H9 (cell line): ENCODE results near the gene NUP43. TPM values are rescaled to one million over a fixed set of nuclear protein-coding genes. Genes with fewer than 3 reads are reported as not detected.

Experiments used
- DNase-seq: peaks from one replicate; pipeline ENCODE4 v3.0.0-alpha.2; 2017
- H2AFZ ChIP-seq: one replicate; pipeline ENCODE4 v1.6.1; 2013; ENCODE audit warnings: mild to moderate bottlenecking, low read length, control low read depth, moderate library complexity
- H2AK5ac ChIP-seq: 2 replicates; pipeline ENCODE4 v1.6.1; 2013; ENCODE audit warnings: low read length, control low read depth, mixed read lengths; ENCODE audit not compliant: insufficient read length
- H2BK120ac ChIP-seq: one replicate; pipeline ENCODE4 v1.6.1; 2013; ENCODE audit warnings: low read depth, mild to moderate bottlenecking, low read length, control low read depth, inconsistent platforms; ENCODE audit not compliant: poor library complexity, severe bottlenecking
- H2BK12ac ChIP-seq: 2 replicates; pipeline ENCODE4 v1.6.1; 2013; ENCODE audit warnings: low read length, control low read depth, mixed read lengths, low read depth; ENCODE audit not compliant: insufficient read length
- H2BK15ac ChIP-seq: 2 replicates; pipeline ENCODE4 v1.6.1; 2013; ENCODE audit warnings: low read depth, low read length, control low read depth
- H2BK20ac ChIP-seq: one replicate; pipeline ENCODE4 v1.6.1; 2013; ENCODE audit warnings: low read depth, mild to moderate bottlenecking, low read length, control low read depth, inconsistent platforms; ENCODE audit not compliant: poor library complexity, severe bottlenecking
- H2BK5ac ChIP-seq: 2 replicates; pipeline ENCODE4 v1.6.1; 2013; ENCODE audit warnings: low read length, control low read depth, mixed read lengths; ENCODE audit not compliant: insufficient read length
- H3K14ac ChIP-seq: 2 replicates; pipeline ENCODE4 v1.6.1; 2013; ENCODE audit warnings: low read length, control low read depth; ENCODE audit not compliant: insufficient read depth
- H3K18ac ChIP-seq: 2 replicates; pipeline ENCODE4 v1.6.1; 2013; ENCODE audit warnings: low read depth, mild to moderate bottlenecking, mixed read lengths, low read length, control low read depth; ENCODE audit not compliant: insufficient read length
- H3K23ac ChIP-seq: 2 replicates; pipeline ENCODE4 v1.6.1; 2013; ENCODE audit warnings: low read length, control low read depth, mixed read lengths, low read depth; ENCODE audit not compliant: insufficient read length
- H3K23me2 ChIP-seq: 2 replicates; pipeline ENCODE4 v1.6.1; 2013; ENCODE audit warnings: low read depth, mild to moderate bottlenecking, mixed read lengths, low read length, control low read depth; ENCODE audit not compliant: insufficient read length, poor library complexity, severe bottlenecking
- H3K27ac ChIP-seq: 2 replicates; pipeline ENCODE4 v1.5.1; 2013; ENCODE audit warnings: low read length, control low read depth, mixed read lengths, low read depth; ENCODE audit not compliant: insufficient read length
- H3K27me3 ChIP-seq: 2 replicates; pipeline ENCODE4 v1.6.1; 2013; ENCODE audit warnings: low read length, control low read depth, inconsistent platforms; ENCODE audit not compliant: insufficient read depth
- H3K4ac ChIP-seq: 2 replicates; pipeline ENCODE4 v1.6.1; 2013; ENCODE audit warnings: low read depth, mild to moderate bottlenecking, control low read depth, inconsistent platforms, low read length, moderate library complexity
- H3K4me1 ChIP-seq: 2 replicates; pipeline ENCODE4 v1.6.1; 2013; ENCODE audit warnings: low read length, control low read depth, inconsistent platforms; ENCODE audit not compliant: insufficient read depth
- H3K4me2 ChIP-seq: 2 replicates; pipeline ENCODE4 v1.6.1; 2013; ENCODE audit warnings: low read length, control low read depth, mixed read lengths; ENCODE audit not compliant: insufficient read length, insufficient read depth
- H3K56ac ChIP-seq: 2 replicates; pipeline ENCODE4 v1.6.1; 2013; ENCODE audit warnings: low read depth, mild to moderate bottlenecking, mixed read lengths, low read length, control low read depth; ENCODE audit not compliant: insufficient read length
- H3K79me1 ChIP-seq: 2 replicates; pipeline ENCODE4 v1.6.1; 2013; ENCODE audit warnings: low read depth, mild to moderate bottlenecking, moderate library complexity, low read length, control low read depth, inconsistent platforms; ENCODE audit not compliant: insufficient read depth, poor library complexity, severe bottlenecking
- H3K79me2 ChIP-seq: 2 replicates; pipeline ENCODE4 v1.6.1; 2013; ENCODE audit warnings: low read length, control low read depth, inconsistent platforms; ENCODE audit not compliant: insufficient read depth
- H3K9ac ChIP-seq: 2 replicates; pipeline ENCODE4 v1.6.1; 2013; ENCODE audit warnings: low read length, control low read depth, mixed read lengths; ENCODE audit not compliant: insufficient read length; ENCODE audit errors: extremely low read depth
- H3K9me3 ChIP-seq: one replicate; pipeline ENCODE4 v1.6.1; 2013; ENCODE audit warnings: low read depth, low read length, inconsistent platforms; ENCODE audit not compliant: control insufficient read depth
- H3T11ph ChIP-seq: one replicate; pipeline ENCODE4 v1.6.1; 2013; ENCODE audit warnings: mild to moderate bottlenecking, low read length, control low read depth, inconsistent platforms
- H4K20me1 ChIP-seq: one replicate; pipeline ENCODE4 v1.6.1; 2013; ENCODE audit not compliant: control insufficient read depth, insufficient read length, insufficient read depth
- H4K5ac ChIP-seq: 2 replicates; pipeline ENCODE4 v1.6.1; 2013; ENCODE audit warnings: low read depth, mild to moderate bottlenecking, mixed read lengths, low read length, control low read depth; ENCODE audit not compliant: insufficient read length
- H4K8ac ChIP-seq: replicated peaks from 2 replicates; pipeline ENCODE4 v1.6.1; 2013; ENCODE audit warnings: low read length, control low read depth, mixed read lengths, low read depth; ENCODE audit not compliant: insufficient read length
- H4K91ac ChIP-seq: 2 replicates; pipeline ENCODE4 v1.6.1; 2013; ENCODE audit warnings: low read depth, mild to moderate bottlenecking, moderate library complexity, mixed read lengths, low read length, control low read depth; ENCODE audit not compliant: insufficient read length
- H3K27ac Mint-ChIP-seq, 3 experiments: 2 replicates in 2 of 3; 3 replicates in 1 of 3; pipeline ENCODE4 v1.8.0; 2020 to 2021; ENCODE audit warnings: mixed read lengths in 3 of 3, mild to moderate bottlenecking in 1 of 3, moderate library complexity in 1 of 3
- H3K27me3 Mint-ChIP-seq: 2 replicates; pipeline ENCODE4 v1.8.0; 2021; ENCODE audit warnings: low read depth, mild to moderate bottlenecking, moderate library complexity, mixed read lengths
- H3K36me3 Mint-ChIP-seq, 3 experiments: 2 replicates in 2 of 3; 3 replicates in 1 of 3; pipeline ENCODE4 v1.8.0; 2020 to 2021; ENCODE audit warnings: low read depth in 3 of 3, mixed read lengths in 3 of 3; ENCODE audit not compliant: insufficient read depth in 1 of 3
- H3K4me1 Mint-ChIP-seq, 2 experiments: 2 replicates each; pipeline ENCODE4 v1.8.0; 2020; ENCODE audit warnings: mixed read lengths in 2 of 2
- H3K4me3 Mint-ChIP-seq, 2 experiments: 2 replicates in 1 of 2; 3 replicates in 1 of 2; pipeline ENCODE4 v1.8.0; 2020 to 2021; ENCODE audit warnings: mild to moderate bottlenecking in 2 of 2, mixed read lengths in 2 of 2, moderate library complexity in 1 of 2
- H3K9me3 Mint-ChIP-seq, 2 experiments: 2 replicates in 1 of 2; 3 replicates in 1 of 2; pipeline ENCODE4 v1.8.0; 2020; ENCODE audit warnings: mild to moderate bottlenecking in 2 of 2, mixed read lengths in 2 of 2, moderate library complexity in 1 of 2
- CTCF ChIP-seq: fragments of 200-600 bp; sonication (generic); conservative IDR thresholded peaks from 3 replicates; pipeline ENCODE4 v1.8.0; 2021; ENCODE audit warnings: antibody characterized with exemption, mild to moderate bottlenecking
- WGBS: extraction: QIAGEN DNeasy Blood & Tissue Kit; methylation state at CpG from one replicate; pipeline ENCODE4 v1.1.7; 2013; ENCODE audit warnings: missing lambda C conversion rate, low lambda C conversion rate, mixed read lengths; ENCODE audit not compliant: insufficient read length; ENCODE audit errors: extremely low coverage; 5-methylcytosine and 5-hydroxymethylcytosine counted together
- total RNA-seq: library from RNA; stranded (reverse); gene quantifications from 2 replicates; pipeline ENCODE4 v1.2.1, GENCODE V29; 2021

Gene NUP43
- total RNA-seq, 1 experiment from 2014 or later, result 92.1 TPM

DNA sequence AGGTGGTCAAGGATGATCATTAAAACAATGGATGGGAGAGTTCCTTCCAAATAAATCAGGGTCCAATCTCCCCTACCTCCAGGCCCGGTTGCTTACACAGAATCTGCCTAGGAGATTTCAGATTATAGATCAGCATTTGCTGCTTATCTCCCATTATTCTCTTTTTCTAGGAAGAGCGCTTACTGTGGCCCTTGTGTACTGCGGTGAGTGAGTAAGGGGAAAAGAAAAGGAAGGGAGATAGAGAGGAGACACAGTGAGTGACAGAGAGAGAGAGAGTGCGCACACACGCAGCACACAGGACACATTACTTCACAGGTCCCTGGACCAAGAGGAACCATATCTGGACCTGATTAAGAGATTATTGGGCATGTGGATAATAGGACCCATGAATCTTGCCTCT, 34.6 kb downstream of the NUP43 start:
- H3K27me3 Mint-ChIP-seq, result no peaks in the 10 kb centered on the region
- peaks cover 0 to 11% (median 5%) of the 10 kb centered on the region in 3 experiments; a peak in 3 of 7 replicates for H3K36me3 Mint-ChIP-seq
- H2BK12ac ChIP-seq, result no peak overlapping the region
- H2BK120ac ChIP-seq, result no peak overlapping the region
- no peak overlapping the region for H2AK5ac ChIP-seq
- H3K27ac Mint-ChIP-seq, result peak overlapping the region in 2 of 3 experiments; percentile 49 to 63; a peak in 2 of 7 replicates
- H3K9me3 ChIP-seq, result no peaks in the 10 kb centered on the region
- no peak overlapping the region for H3K4ac ChIP-seq
- no peak overlapping the region for H4K5ac ChIP-seq
- no peak overlapping the region for H3K4me2 ChIP-seq
- H3K9ac ChIP-seq, result peak overlapping the region; percentile 44
- no peak overlapping the region for H4K8ac ChIP-seq
- no peaks in the 10 kb centered on the region for H3K9me3 Mint-ChIP-seq
- no peak overlapping the region for H4K91ac ChIP-seq
- H2BK15ac ChIP-seq, result no peak overlapping the region
- H3K14ac ChIP-seq, result no peak overlapping the region
- peaks cover 38 to 41% of the 10 kb centered on the region in 2 experiments for H3K4me1 Mint-ChIP-seq
- H3K4me1 ChIP-seq, result peaks cover 3% of the 10 kb centered on the region; the same call in 1 of the 2 replicates
- H3K79me2 ChIP-seq, result peaks cover 23% of the 10 kb centered on the region; the same call in 1 of the 2 replicates
- H4K20me1 ChIP-seq, result no peaks in the 10 kb centered on the region
- DNase-seq, result no peak
- no peak overlapping the region for H2BK5ac ChIP-seq
- TF ChIP-seq CTCF, result no peak
- H2BK20ac ChIP-seq, result no peak overlapping the region
- no peaks in the 10 kb centered on the region for H3K27me3 ChIP-seq
- no peak overlapping the region for H3K18ac ChIP-seq
- peaks cover 3% of the 10 kb centered on the region for H3K79me1 ChIP-seq
- no peak overlapping the region for H3K4me3 Mint-ChIP-seq
- H3K27ac ChIP-seq, result no peak overlapping the region
- no peak overlapping the region for H2AFZ ChIP-seq
- H3K23ac ChIP-seq, result no peak overlapping the region
- H3K56ac ChIP-seq, result no peak overlapping the region
- no peak overlapping the region for H3T11ph ChIP-seq
- H3K23me2 ChIP-seq, result no peaks in the 10 kb centered on the region
- no CpG with 5 or more reads among the region's 5 CpGs for WGBS
